CD4-positive, alpha-beta memory T cell (primary cell): ENCODE results near the gene SHE. TPM values are rescaled to one million over a fixed set of nuclear protein-coding genes. Genes with fewer than 3 reads are reported as not detected.
A peak's percentile ranks its signal among the peaks of the same experiment; 100 is the strongest.

ENCODE experiments used
- CTCF ChIA-PET: fragments of 350-600 bp; sonication (Branson Sonifier 250); formaldehyde crosslinking; loops from one replicate; lab custom pipeline; 2021; ENCODE audit warnings: inconsistent platforms; ENCODE audit not compliant: partially characterized antibody; lab: Charles Lee
- POLR2A ChIA-PET: fragments of 350-600 bp; sonication (Branson Sonifier 250); formaldehyde crosslinking; loops from one replicate; lab custom pipeline; 2021; ENCODE audit not compliant: partially characterized antibody; lab: Charles Lee
- DNase-seq, 5 donors: peaks; one replicate each; pipeline versions ENCODE4 v3.0.0 to v3.0.0-alpha.2; 2020 to 2022; ENCODE audit warnings: mixed read lengths in 1 of 5
- H3K27ac ChIP-seq: one replicate; pipeline ENCODE4 v1.7.0; 2013; ENCODE audit warnings: low read depth, low read length
- H3K27me3 ChIP-seq: 2 replicates; pipeline ENCODE4 v1.7.0; 2013; ENCODE audit warnings: mild to moderate bottlenecking, low read length, moderate library complexity; ENCODE audit not compliant: insufficient read depth
- H3K36me3 ChIP-seq: 2 replicates; pipeline ENCODE4 v1.7.0; 2013; ENCODE audit warnings: mild to moderate bottlenecking, low read length, moderate library complexity; ENCODE audit not compliant: insufficient read depth
- H3K4me1 ChIP-seq: 2 replicates; pipeline ENCODE4 v1.7.0; 2013; ENCODE audit warnings: mild to moderate bottlenecking, low read length, moderate library complexity; ENCODE audit not compliant: insufficient read depth
- H3K4me3 ChIP-seq, 2 donors: one replicate each; pipeline ENCODE4 v1.7.0; 2013; ENCODE audit warnings: low read length in 2 of 2, mild to moderate bottlenecking in 1 of 2
- H3K9me3 ChIP-seq, 2 donors: one replicate each; pipeline ENCODE4 v1.7.0; 2013; ENCODE audit warnings: low read length in 2 of 2, control low read depth in 1 of 2; ENCODE audit not compliant: control insufficient read depth in 1 of 2
- H3K27ac Mint-ChIP-seq, 7 donors: one replicate each; pipeline ENCODE4 v1.8.0; 2020 to 2021; ENCODE audit warnings: mixed read lengths in 7 of 7, mild to moderate bottlenecking in 6 of 7, inconsistent platforms in 3 of 7, moderate library complexity in 3 of 7
- H3K27me3 Mint-ChIP-seq, 2 donors: one replicate each; pipeline ENCODE4 v1.8.0; 2020 to 2021; ENCODE audit warnings: mixed read lengths in 2 of 2
- H3K36me3 Mint-ChIP-seq, 2 donors: one replicate each; pipeline ENCODE4 v1.8.0; 2020 to 2021; ENCODE audit warnings: mixed read lengths in 2 of 2, inconsistent platforms in 1 of 2, mild to moderate bottlenecking in 1 of 2
- H3K4me1 Mint-ChIP-seq, 4 donors: one replicate each; pipeline ENCODE4 v1.8.0; 2020 to 2021; ENCODE audit warnings: mixed read lengths in 4 of 4, mild to moderate bottlenecking in 1 of 4
- H3K4me3 Mint-ChIP-seq, 8 donors: one replicate each; pipeline ENCODE4 v1.8.0; 2020 to 2021; ENCODE audit warnings: mixed read lengths in 8 of 8, mild to moderate bottlenecking in 7 of 8, moderate library complexity in 6 of 8, inconsistent platforms in 3 of 8
- H3K9me3 Mint-ChIP-seq, 8 donors: one replicate each; pipeline ENCODE4 v1.8.0; 2020 to 2021; ENCODE audit warnings: mixed read lengths in 8 of 8, mild to moderate bottlenecking in 5 of 8, inconsistent platforms in 3 of 8, moderate library complexity in 1 of 8
- intact Hi-C: fragments of 100-400 bp; cut with micrococcal nuclease; formaldehyde crosslinking; loops from one replicate; pipeline ENCODE4 v1.15.1; 2023
- polyA plus RNA-seq, 2 donors: library from polyadenylated mRNA; unstranded; fragments of 300-500 nt; fragmentation: Illumina TruSeq; gene quantifications; one replicate each; pipeline ENCODE4 v1.2.3, GENCODE V29; 2021
- total RNA-seq, 2 experiments: library from RNA; stranded (reverse); gene quantifications; one replicate each; pipeline ENCODE4 v1.2.3, GENCODE V29; 2021

SHE gene
- total and polyA plus RNA-seq, 4 experiments from 2014 or later, result not detected

DNA sequence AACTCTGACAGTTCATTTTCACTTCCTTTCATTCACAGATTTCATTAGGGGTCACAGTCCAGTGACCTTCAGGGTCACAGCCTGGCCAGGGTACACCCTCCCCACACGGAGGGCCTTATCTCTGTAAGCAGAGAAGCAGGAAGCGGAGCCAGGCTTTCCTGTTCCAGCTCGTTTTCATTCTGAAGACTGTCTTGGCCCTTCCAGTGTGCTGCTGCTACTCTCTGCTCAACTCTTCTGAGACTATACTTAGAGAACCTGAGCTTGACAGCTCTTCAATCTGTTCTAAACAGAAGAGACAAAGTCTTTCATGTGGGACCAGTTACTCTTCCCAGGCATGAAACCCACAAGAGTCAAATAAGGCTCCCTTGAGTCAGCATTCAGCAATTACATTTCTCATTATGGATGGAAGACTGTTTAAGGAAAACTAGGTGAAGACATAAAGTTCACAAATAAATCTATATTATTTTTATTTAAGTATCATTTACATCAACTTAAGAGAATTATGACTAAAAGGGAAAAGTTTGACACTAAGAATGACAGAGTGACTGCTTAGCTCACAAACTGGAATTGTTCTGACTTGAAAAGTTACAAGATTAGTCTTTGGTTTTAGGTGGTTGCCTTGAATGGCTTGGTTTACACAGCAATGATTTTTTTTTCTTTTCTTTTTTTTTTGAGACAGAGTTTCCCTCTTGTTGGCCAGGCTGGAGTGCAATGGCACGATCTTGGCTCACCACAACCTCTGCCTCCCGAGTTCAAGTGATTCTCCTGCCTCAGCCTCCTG lies 5.0 kb downstream of the SHE start:
- Mint-ChIP-seq H3K4me1 (peaks cover 20 to 44% (median 30%) of the 10 kb centered on the region in 4 donors), H3K27ac (peak overlapping the region in 6 of 7 donors; percentile 24 to 86 (median 61)), H3K4me3 (peak overlapping the region in 3 of 8 donors; percentile 23 to 67 (median 47)), H3K36me3 (no peaks in the 10 kb centered on the region), H3K9me3 (no peaks in the 10 kb centered on the region), H3K27me3 (peaks cover 11 to 19% of the 10 kb centered on the region in 2 donors)
- CTCF ChIA-PET, result interaction anchor here (1.2 kb wide), 1 partner anchor 18 kb away, joined by 4 read pairs; no protein-coding TSS in a partner anchor
- Histone ChIP-seq H3K4me1 (peaks cover 51% of the 10 kb centered on the region), H3K9me3 (no peaks in the 10 kb centered on the region), H3K4me3 (no peak overlapping the region), H3K36me3 (no peaks in the 10 kb centered on the region), H3K27ac (no peak overlapping the region), H3K27me3 (peaks cover 14% of the 10 kb centered on the region)
- intact Hi-C loops, result no loop called here
- DNase-seq, result peak in 1 of 5 donors; percentile 5
- POLR2A ChIA-PET, result interaction anchor here (0.7 kb wide), 1 partner anchor 109 kb away, joined by 4 read pairs; no protein-coding TSS in a partner anchor

DNA sequence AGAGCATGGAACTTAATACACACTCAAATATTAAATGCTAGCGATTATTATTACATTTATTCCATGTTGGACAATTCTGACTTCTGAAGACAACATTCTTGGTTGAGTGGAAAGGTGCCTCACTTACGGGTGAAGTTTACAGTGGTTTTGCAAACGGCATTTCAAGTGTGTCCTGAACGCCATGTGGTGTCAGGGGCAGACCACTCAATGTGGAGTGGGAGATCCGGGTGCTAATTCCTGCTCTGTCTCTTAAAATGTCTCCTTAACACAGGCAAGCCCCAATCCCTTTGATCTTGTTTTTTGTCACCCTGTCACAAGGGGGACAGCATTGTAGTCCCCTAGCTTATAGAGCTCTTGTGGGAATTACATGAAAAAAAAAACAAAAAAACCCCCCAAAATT lies 5.8 kb downstream of the SHE start:
- Mint-ChIP-seq H3K4me1 (peaks cover 27 to 52% (median 35%) of the 10 kb centered on the region in 4 donors), H3K4me3 (no peak overlapping the region), H3K36me3 (no peaks in the 10 kb centered on the region), H3K27me3 (peaks cover 11 to 18% of the 10 kb centered on the region in 2 donors), H3K9me3 (no peaks in the 10 kb centered on the region), H3K27ac (peak overlapping the region in 1 of 7 donors; percentile 24)
- POLR2A ChIA-PET, result interaction anchor here (0.7 kb wide), 1 partner anchor 57 kb away, joined by 3 read pairs; no protein-coding TSS in a partner anchor
- no peak overlapping the region for H3K27ac ChIP-seq
- no peak for DNase-seq
- no peaks in the 10 kb centered on the region for H3K9me3 ChIP-seq
- intact Hi-C loops, result no loop called here
- H3K4me1 ChIP-seq, result peaks cover 50% of the 10 kb centered on the region
- peaks cover 12% of the 10 kb centered on the region for H3K27me3 ChIP-seq
- H3K4me3 ChIP-seq, result no peak overlapping the region
- no peaks in the 10 kb centered on the region for H3K36me3 ChIP-seq
- CTCF ChIA-PET, result interaction anchor here (1.2 kb wide), 1 partner anchor 17 kb away, joined by 4 read pairs; no protein-coding TSS in a partner anchor

DNA sequence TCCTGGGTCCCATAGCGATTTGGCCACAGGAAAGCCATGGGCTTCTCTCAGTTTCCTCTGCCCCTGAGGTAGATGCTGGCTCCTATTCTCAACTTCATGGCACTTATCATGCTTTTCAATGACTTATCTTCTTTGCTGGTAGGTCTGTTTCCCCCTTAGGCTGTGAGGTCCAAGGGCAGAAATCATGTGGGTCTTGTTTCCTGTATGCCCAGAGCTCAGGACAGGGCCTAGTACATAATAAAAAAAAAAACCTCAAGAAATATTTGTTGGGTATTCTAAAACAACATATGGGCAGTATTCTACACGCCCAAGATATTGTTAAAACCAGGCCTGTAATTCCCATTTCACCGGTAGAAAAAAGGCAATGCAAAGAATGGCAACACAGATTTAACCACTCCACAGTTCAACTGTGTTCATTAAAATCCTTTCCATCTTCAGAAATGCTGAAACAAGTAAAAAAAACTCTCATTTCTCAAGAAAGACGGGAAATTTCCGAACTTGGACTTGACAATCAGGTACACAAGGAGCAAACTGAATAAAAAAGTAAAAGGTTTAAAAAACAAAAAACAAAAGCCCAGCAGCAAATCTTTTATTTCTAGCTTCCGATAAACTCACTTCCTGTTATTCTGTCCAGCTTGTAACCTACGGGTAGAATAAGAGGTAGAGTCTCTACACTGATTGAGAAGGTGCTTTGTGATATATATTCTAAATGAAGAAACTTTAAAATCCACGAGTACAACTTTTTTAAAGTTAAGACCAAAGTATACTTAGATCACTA lies 6.5 kb downstream of the SHE start:
- H3K4me1 Mint-ChIP-seq, result peaks cover 27 to 57% (median 34%) of the 10 kb centered on the region in 4 donors
- H3K27me3 Mint-ChIP-seq, result peaks cover 5 to 12% of the 10 kb centered on the region in 2 donors
- Histone ChIP-seq H3K36me3 (no peaks in the 10 kb centered on the region), H3K4me1 (peaks cover 48% of the 10 kb centered on the region), H3K9me3 (no peaks in the 10 kb centered on the region), H3K27me3 (peaks cover 5% of the 10 kb centered on the region), H3K27ac (no peak overlapping the region), H3K4me3 (no peak overlapping the region)
- no peaks in the 10 kb centered on the region for H3K36me3 Mint-ChIP-seq
- intact Hi-C loops, result no loop called here
- CTCF ChIA-PET, result interaction anchor here (0.8 to 1.2 kb wide), 2 partner anchors 13 to 16 kb away, joined by 3 to 4 read pairs; no protein-coding TSS in a partner anchor
- no peak overlapping the region for H3K27ac Mint-ChIP-seq
- POLR2A ChIA-PET, result interaction anchor here (1.1 kb wide), 2 partner anchors 30 to 88 kb away, joined by 3 read pairs; no protein-coding TSS in a partner anchor
- no peak for DNase-seq
- peak overlapping the region in 1 of 8 donors; percentile 1 for H3K4me3 Mint-ChIP-seq
- H3K9me3 Mint-ChIP-seq, result no peaks in the 10 kb centered on the region

DNA sequence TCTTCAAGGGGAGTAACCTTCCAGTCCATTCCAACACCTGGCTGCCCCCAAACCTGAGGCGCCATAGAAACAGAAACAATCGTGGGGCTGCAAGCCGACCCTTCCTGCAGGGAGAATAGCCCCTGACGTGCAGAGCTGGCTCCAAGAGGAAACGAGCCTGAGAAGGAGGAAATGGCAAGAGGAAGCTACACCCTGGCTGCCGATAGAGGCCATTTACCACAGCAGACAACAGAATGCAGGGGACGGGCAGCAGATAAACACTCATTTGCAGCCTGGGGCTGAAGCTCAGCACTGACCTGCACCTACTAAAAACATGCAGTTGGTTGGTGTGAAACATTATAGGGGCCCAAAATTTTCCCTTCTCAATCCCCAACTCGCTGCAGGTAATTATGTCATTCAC lies 8.9 kb downstream of the SHE start:
- CTCF ChIA-PET, result interaction anchor here (0.9 kb wide), 2 partner anchors 13 kb away, joined by 3 read pairs; no protein-coding TSS in a partner anchor
- POLR2A ChIA-PET, result interaction anchor here (1.4 kb wide), 1 partner anchor 67 kb away, joined by 4 read pairs; no protein-coding TSS in a partner anchor
- peaks cover 0 to 3% (median 0%) of the 10 kb centered on the region in 8 donors for H3K9me3 Mint-ChIP-seq
- H3K27me3 Mint-ChIP-seq, result no peaks in the 10 kb centered on the region
- no peak overlapping the region for H3K27ac ChIP-seq
- no peaks in the 10 kb centered on the region for H3K36me3 Mint-ChIP-seq
- no peak overlapping the region for H3K4me3 ChIP-seq
- no peaks in the 10 kb centered on the region for H3K27me3 ChIP-seq
- H3K4me3 Mint-ChIP-seq, result peak overlapping the region in 7 of 8 donors; percentile 47 to 88 (median 82)
- no peaks in the 10 kb centered on the region for H3K36me3 ChIP-seq
- intact Hi-C loops, result no loop called here
- H3K27ac Mint-ChIP-seq, result peak overlapping the region in 6 of 7 donors; percentile 3 to 88 (median 84)
- peaks cover 48% of the 10 kb centered on the region for H3K4me1 ChIP-seq
- H3K4me1 Mint-ChIP-seq, result peaks cover 29 to 52% (median 37%) of the 10 kb centered on the region in 4 donors
- no peaks in the 10 kb centered on the region for H3K9me3 ChIP-seq
- no peak for DNase-seq

DNA sequence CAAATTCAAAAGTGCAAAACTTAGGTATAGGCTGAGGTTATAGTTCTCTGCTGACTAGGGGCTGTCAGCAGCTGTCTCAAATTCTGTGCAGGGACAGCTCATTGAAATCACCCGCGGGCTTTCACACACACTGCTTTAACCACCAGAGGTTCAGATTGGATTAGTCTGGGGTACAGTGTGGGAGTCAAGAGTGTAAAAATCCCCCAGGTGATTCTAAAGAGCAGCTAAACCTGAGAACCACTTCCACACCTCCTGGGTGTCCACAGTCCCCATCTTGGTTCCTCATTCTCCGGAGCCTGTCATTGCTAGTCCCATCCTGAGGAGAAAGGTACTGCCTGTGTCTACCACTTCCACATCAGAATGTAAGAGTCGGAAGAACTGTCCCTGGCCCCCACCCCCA lies 10.1 kb downstream of the SHE start:
- H3K9me3 ChIP-seq, result no peaks in the 10 kb centered on the region
- H3K36me3 ChIP-seq, result no peaks in the 10 kb centered on the region
- H3K27me3 ChIP-seq, result no peaks in the 10 kb centered on the region
- peaks cover 46% of the 10 kb centered on the region for H3K4me1 ChIP-seq
- POLR2A ChIA-PET, result interaction anchor here (1.4 kb wide), 1 partner anchor 68 kb away, joined by 4 read pairs; no protein-coding TSS in a partner anchor
- CTCF ChIA-PET, result no interaction called here
- H3K9me3 Mint-ChIP-seq, result peaks cover 0 to 3% (median 0%) of the 10 kb centered on the region in 8 donors
- H3K4me3 ChIP-seq, result no peak overlapping the region
- no peaks in the 10 kb centered on the region for H3K27me3 Mint-ChIP-seq
- no peak overlapping the region for H3K27ac ChIP-seq
- no peaks in the 10 kb centered on the region for H3K36me3 Mint-ChIP-seq
- peak overlapping the region in 1 of 7 donors; percentile 73 for H3K27ac Mint-ChIP-seq
- DNase-seq, result no peak
- H3K4me1 Mint-ChIP-seq, result peaks cover 27 to 50% (median 35%) of the 10 kb centered on the region in 4 donors
- H3K4me3 Mint-ChIP-seq, result peak overlapping the region in 1 of 8 donors; percentile 39
- intact Hi-C loops, result no loop called here

DNA sequence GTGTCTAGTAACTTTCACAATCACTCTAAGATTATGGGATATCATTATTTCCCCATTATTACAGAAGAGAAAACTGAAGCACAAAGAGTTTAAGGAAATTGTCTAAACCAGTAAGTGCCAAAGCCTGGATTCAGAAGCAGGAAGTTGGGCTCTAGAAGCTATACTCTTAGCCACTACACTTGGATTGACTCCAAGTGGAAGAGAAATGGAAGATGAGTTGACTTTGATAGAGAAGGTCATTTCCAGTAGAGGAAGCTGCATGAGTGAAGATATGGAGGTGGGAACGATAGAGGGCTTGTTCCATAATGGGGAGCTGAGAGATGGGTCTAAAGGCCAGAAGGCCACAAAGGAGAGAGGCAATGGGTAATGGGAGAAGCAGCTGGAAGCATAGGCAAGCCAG lies 11.9 kb downstream of the SHE start:
- intact Hi-C loops, result no loop called here
- peaks cover 28% of the 10 kb centered on the region for H3K4me1 ChIP-seq
- H3K27me3 ChIP-seq, result no peaks in the 10 kb centered on the region
- ChIA-PET CTCF (interaction anchor here (1.0 to 2.3 kb wide), 4 partner anchors 10 to 388 kb away, joined by 3 to 14 read pairs (median 4); no protein-coding TSS in a partner anchor), POLR2A (no interaction called here)
- Mint-ChIP-seq H3K4me1 (peaks cover 19 to 32% (median 28%) of the 10 kb centered on the region in 4 donors), H3K27ac (peak overlapping the region in 2 of 7 donors; percentile 26 to 51), H3K9me3 (peaks cover 0 to 3% (median 0%) of the 10 kb centered on the region in 8 donors), H3K36me3 (no peaks in the 10 kb centered on the region), H3K27me3 (no peaks in the 10 kb centered on the region), H3K4me3 (no peak overlapping the region)
- no peak overlapping the region for H3K4me3 ChIP-seq
- H3K9me3 ChIP-seq, result no peaks in the 10 kb centered on the region
- no peaks in the 10 kb centered on the region for H3K36me3 ChIP-seq
- no peak overlapping the region for H3K27ac ChIP-seq
- no peak for DNase-seq
